Endodermal cell (in vitro differentiated cells): Measurements from ENCODE around the gene NDUFV1. TPM values are rescaled to one million over a fixed set of nuclear protein-coding genes. Genes with fewer than 3 reads are reported as not detected.

Experiments
- DNase-seq: peaks from one replicate; pipeline ENCODE4 v3.0.0-alpha.2; 2017
- H3K27ac ChIP-seq: 2 replicates; pipeline ENCODE4 v1.5.1; 2013; ENCODE audit warnings: mild to moderate bottlenecking, low read depth, low read length, moderate library complexity
- H3K27me3 ChIP-seq: 2 replicates; pipeline ENCODE4 v1.6.1; 2013; ENCODE audit warnings: mild to moderate bottlenecking, low read length, moderate library complexity; ENCODE audit not compliant: insufficient read depth, control insufficient read depth, poor library complexity, severe bottlenecking
- H3K36me3 ChIP-seq: 2 replicates; pipeline ENCODE4 v1.7.0; 2013; ENCODE audit warnings: mild to moderate bottlenecking, low read length, moderate library complexity; ENCODE audit not compliant: control insufficient read depth, insufficient read depth
- H3K4me1 ChIP-seq: one replicate; pipeline ENCODE4 v1.7.0; 2013; ENCODE audit warnings: low read length; ENCODE audit not compliant: control insufficient read depth, insufficient read depth
- H3K4me3 ChIP-seq: 2 replicates; pipeline ENCODE4 v1.5.1; 2013; ENCODE audit warnings: mild to moderate bottlenecking, low read length, moderate library complexity
- H3K9ac ChIP-seq: 2 replicates; pipeline ENCODE4 v1.6.1; 2013; ENCODE audit warnings: mild to moderate bottlenecking, low read length, moderate library complexity; ENCODE audit not compliant: poor library complexity, severe bottlenecking; ENCODE audit errors: extremely low read depth
- H3K9me3 ChIP-seq: 2 replicates; pipeline ENCODE4 v1.6.1; 2013; ENCODE audit warnings: mild to moderate bottlenecking, low read length, moderate library complexity; ENCODE audit not compliant: control insufficient read depth
- H3K27ac Mint-ChIP-seq: 2 replicates; pipeline ENCODE4 v1.8.0; 2020; ENCODE audit warnings: mixed read lengths
- H3K27me3 Mint-ChIP-seq: 2 replicates; pipeline ENCODE4 v1.8.0; 2021; ENCODE audit warnings: mild to moderate bottlenecking, mixed read lengths; ENCODE audit not compliant: insufficient read depth
- H3K36me3 Mint-ChIP-seq: 2 replicates; pipeline ENCODE4 v1.8.0; 2020; ENCODE audit warnings: low read depth, mixed read lengths
- H3K4me1 Mint-ChIP-seq: 2 replicates; pipeline ENCODE4 v1.8.0; 2020; ENCODE audit warnings: mixed read lengths
- H3K4me3 Mint-ChIP-seq: 2 replicates; pipeline ENCODE4 v1.8.0; 2020; ENCODE audit warnings: mild to moderate bottlenecking, moderate library complexity, mixed read lengths
- H3K9me3 Mint-ChIP-seq: 2 replicates; pipeline ENCODE4 v1.8.0; 2020; ENCODE audit warnings: mild to moderate bottlenecking, mixed read lengths
- CTCF ChIP-seq: fragments of 200-600 bp; sonication (generic); conservative IDR thresholded peaks from 2 replicates; pipeline ENCODE4 v1.5.0; 2021; ENCODE audit warnings: antibody characterized with exemption, mild to moderate bottlenecking
- WGBS, 2 experiments: methylation state at CpG; one replicate each; pipeline versions ENCODE4 v1.1.5 to v1.1.7; 2013; ENCODE audit warnings: missing lambda C conversion rate in 2 of 2, mixed read lengths in 1 of 2; ENCODE audit not compliant: insufficient coverage in 1 of 2, insufficient read length in 1 of 2; 5-methylcytosine and 5-hydroxymethylcytosine counted together
- total RNA-seq, 2 donors: library from RNA; stranded (reverse); fragmentation: NEBNext Ultra II Directional in 1 of 2; extraction: Animal tissue kit (Norgen Biotek cat#: 25700) in 1 of 2; gene quantifications; 2 replicates in 1 of 2; 3 replicates in 1 of 2; pipeline ENCODE4 v1.2.1, GENCODE V29; 2021

Gene NDUFV1
- total RNA-seq, 2 donors from 2014 or later, result 135 to 160 TPM

DNA sequence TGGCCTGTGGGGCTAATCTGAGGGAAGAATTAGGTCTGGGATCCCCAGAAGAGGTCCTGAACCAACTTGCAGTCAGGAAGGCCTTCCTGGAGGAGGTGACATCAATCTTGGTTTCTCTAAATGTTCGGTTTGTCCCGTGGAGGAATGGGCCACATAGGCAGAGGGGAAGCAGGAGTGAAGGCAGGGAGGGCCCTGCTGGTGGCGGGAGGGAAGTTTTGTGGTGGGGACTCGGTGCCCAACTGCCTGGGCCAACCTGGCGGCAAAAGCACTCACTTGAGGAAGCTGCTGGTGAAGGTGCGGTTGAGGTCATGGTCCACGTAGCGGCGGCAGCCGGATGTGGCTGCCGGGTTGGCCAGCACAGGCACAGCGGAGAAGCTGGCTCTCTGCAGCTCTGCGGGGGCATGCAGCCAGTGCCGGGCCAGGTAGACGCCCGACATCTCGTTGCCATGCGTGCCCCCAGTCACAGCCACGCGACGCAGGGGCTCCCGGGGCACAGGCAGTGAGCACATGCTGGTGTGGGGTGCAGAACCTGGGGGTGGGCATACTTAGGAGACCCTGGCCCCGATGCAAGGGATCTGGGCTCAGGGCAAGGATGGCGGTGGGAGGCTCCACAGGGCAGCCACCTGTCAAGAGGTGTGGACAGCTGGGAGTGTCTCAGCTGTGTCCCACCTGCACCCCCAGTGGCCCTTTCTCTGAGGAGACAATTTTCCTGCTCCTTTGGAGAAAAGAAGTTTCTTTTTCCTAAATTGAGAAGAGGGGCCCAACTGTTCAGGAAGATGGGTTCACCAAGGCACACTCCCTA, 40.0 kb downstream of the NDUFV1 start:
- peak; percentile 42 for DNase-seq
- Mint-ChIP-seq H3K36me3 (no peaks in the 10 kb centered on the region), H3K9me3 (peaks cover 3% of the 10 kb centered on the region), H3K27me3 (peaks cover 14% of the 10 kb centered on the region), H3K4me1 (peaks cover 6% of the 10 kb centered on the region), H3K4me3 (no peak overlapping the region), H3K27ac (no peak overlapping the region)
- H3K9me3 ChIP-seq, result no peaks in the 10 kb centered on the region
- no peak overlapping the region for H3K4me3 ChIP-seq
- H3K27ac ChIP-seq, result no peak overlapping the region
- no peaks in the 10 kb centered on the region for H3K4me1 ChIP-seq
- no peaks in the 10 kb centered on the region for H3K36me3 ChIP-seq
- H3K9ac ChIP-seq, result no peak overlapping the region
- 91 to 97% methylated on average over 11 to 24 of the region's 24 CpGs for WGBS, 2 experiments
- H3K27me3 ChIP-seq, result no peaks in the 10 kb centered on the region
- no peak for TF ChIP-seq CTCF

DNA sequence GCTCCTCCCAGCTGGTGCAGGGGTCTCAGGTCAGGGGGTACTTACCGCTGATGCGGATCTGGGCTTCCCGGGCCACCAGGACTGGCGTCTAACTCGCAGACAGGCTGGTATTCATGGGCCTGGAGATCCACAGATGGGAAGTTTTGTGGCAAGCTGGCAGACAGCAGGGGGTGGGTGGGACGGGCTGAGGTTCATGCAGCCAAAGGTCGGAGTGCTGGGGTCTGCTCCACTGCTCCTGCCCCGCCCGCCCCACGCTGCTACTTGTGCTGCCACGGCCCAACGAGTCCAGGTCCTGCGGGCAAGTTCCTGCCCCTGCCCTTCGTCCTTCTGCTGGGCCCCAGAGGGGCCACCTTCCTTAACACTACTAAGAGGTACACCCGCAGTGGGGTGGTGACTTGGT, 40.7 kb downstream of the NDUFV1 start:
- H3K9ac ChIP-seq, result no peak overlapping the region
- H3K36me3 ChIP-seq, result no peaks in the 10 kb centered on the region
- WGBS, 2 experiments, result 91 to 95% methylated on average over 10 to 15 of the region's 15 CpGs
- TF ChIP-seq CTCF, result no peak
- Mint-ChIP-seq H3K27ac (no peak overlapping the region), H3K4me3 (no peak overlapping the region), H3K9me3 (peaks cover 3% of the 10 kb centered on the region), H3K27me3 (peaks cover 7% of the 10 kb centered on the region), H3K36me3 (no peaks in the 10 kb centered on the region), H3K4me1 (peaks cover 6% of the 10 kb centered on the region)
- H3K27ac ChIP-seq, result no peak overlapping the region
- DNase-seq, result peak; percentile 38
- H3K4me1 ChIP-seq, result no peaks in the 10 kb centered on the region
- H3K4me3 ChIP-seq, result no peak overlapping the region
- no peaks in the 10 kb centered on the region for H3K9me3 ChIP-seq
- no peaks in the 10 kb centered on the region for H3K27me3 ChIP-seq

DNA sequence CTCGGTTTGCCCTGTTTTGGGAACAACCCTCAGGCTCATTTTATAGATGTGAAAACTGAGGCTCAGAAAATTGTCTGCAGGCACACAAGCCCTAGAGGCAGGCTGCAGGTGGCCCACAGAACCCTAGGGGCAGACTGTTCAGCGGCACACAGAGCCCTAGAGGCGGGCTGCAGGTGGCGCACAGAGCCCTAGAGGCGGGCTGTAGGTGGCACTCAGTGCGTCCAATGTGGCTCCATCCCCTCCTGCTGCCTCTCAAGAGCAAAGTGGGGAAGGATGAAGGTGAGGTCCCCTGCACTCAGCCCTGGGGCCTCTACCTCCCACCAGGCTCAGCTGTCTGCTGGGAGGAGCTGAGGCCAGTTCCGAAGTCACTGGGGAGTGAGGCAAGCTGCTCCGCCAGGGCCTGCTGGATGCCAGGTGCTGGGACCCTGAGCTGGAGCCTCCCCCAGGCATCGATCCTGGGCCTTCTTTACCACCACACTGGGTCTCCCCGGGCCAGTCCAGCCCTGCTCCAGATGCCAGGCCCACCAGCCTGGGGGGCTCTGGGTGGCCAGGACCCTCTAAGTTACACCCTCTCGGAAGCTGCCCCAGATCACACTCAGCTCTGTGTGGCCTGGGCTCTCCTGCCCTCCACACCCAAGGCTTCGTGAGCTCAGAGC, 41.5 kb downstream of the NDUFV1 start:
- no peak overlapping the region for H3K4me3 ChIP-seq
- peak; percentile 90 for DNase-seq
- WGBS, 2 experiments, result 78 to 88% methylated on average over 8 to 12 of the region's 12 CpGs
- peak; percentile 86 for TF ChIP-seq CTCF
- no peak overlapping the region for H3K27ac Mint-ChIP-seq
- H3K36me3 Mint-ChIP-seq, result no peaks in the 10 kb centered on the region
- H3K27me3 ChIP-seq, result no peaks in the 10 kb centered on the region
- no peaks in the 10 kb centered on the region for H3K9me3 ChIP-seq
- H3K36me3 ChIP-seq, result no peaks in the 10 kb centered on the region
- peaks cover 6% of the 10 kb centered on the region for H3K4me1 Mint-ChIP-seq
- H3K4me1 ChIP-seq, result no peaks in the 10 kb centered on the region
- peaks cover 5% of the 10 kb centered on the region for H3K9me3 Mint-ChIP-seq
- no peak overlapping the region for H3K27ac ChIP-seq
- H3K27me3 Mint-ChIP-seq, result peaks cover 5% of the 10 kb centered on the region
- H3K4me3 Mint-ChIP-seq, result no peak overlapping the region
- H3K9ac ChIP-seq, result no peak overlapping the region
